Transverse colon (tissue), 4 donors: ENCODE results near the gene GLRA3.

ENCODE experiments used
- CTCF ChIP-seq, 5 experiments: fragments of 200-600 bp in 3 of 5; fragments of 450-650 bp in 2 of 5; sonication (generic) in 3 of 5; IDR thresholded peaks; 1 replicate in 2 of 5; 2 replicates in 3 of 5; pipeline ENCODE4 v1.5.1; 2016 to 2017; ENCODE audit warnings: antibody characterized with exemption in 5 of 5, inconsistent platforms in 3 of 5, mild to moderate bottlenecking in 2 of 5, moderate library complexity in 1 of 5
- POLR2AphosphoS5 ChIP-seq, 3 donors: sonication (generic); formaldehyde crosslinking; IDR thresholded peaks; one replicate each; pipeline ENCODE4 v1.6.1; 2016; ENCODE audit warnings: antibody characterized with exemption in 3 of 3

GRCh38 chr4:174648812-174649211, 180.2 kb downstream of the GLRA3 start:
- TF ChIP-seq POLR2AphosphoS5 (IDR thresholded peaks at IDR 0.05) (no peak), CTCF (IDR thresholded peaks at IDR 0.05) (no peak)
